ENCODE data around the gene UBR3.

Gene UBR3

DNA sequence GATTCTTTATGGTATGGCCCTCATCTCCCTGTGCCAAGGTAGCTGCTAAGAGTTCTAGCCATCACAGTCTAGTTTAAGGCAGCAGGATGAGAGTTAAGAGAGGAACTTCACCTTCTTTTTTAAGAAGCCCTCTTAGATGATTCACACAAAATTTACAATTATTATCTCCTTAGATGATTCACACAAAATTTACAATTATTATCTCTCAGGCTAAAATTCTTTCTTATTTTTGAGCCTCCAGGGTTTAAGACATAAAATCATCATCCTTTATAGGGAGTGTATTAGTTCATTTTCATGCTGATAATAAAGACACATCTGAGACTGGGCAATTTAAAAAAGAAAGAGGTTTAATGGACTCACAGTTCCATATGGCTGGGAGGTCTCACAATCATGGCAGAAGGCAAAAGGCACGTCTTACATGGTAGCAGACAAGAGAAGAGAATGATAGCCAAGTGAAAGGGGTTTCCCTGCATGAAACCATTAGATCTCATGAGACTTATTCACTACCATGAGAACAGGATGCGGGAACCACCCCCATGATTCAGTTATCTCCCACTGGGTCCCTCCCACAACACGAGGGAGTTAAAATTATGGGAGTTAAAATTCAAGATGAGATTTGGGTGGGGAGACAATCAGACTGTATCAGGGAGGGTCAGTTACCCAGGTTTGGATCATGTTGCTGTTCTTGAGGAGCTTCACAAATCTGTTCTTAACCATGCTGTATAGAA lies 217.7 kb downstream of the UBR3 start:
- peaks cover 3% of the 10 kb centered on the region for H3K9me3 Mint-ChIP-seq
- H3K36me3 Mint-ChIP-seq = peaks cover 61% of the 10 kb centered on the region
- H3K4me1 Mint-ChIP-seq = no peaks in the 10 kb centered on the region
- H3K4me3 Mint-ChIP-seq = no peak overlapping the region
- ATAC-seq = no peak
- H3K27me3 Mint-ChIP-seq = no peaks in the 10 kb centered on the region
- H3K27ac Mint-ChIP-seq = no peak overlapping the region

DNA sequence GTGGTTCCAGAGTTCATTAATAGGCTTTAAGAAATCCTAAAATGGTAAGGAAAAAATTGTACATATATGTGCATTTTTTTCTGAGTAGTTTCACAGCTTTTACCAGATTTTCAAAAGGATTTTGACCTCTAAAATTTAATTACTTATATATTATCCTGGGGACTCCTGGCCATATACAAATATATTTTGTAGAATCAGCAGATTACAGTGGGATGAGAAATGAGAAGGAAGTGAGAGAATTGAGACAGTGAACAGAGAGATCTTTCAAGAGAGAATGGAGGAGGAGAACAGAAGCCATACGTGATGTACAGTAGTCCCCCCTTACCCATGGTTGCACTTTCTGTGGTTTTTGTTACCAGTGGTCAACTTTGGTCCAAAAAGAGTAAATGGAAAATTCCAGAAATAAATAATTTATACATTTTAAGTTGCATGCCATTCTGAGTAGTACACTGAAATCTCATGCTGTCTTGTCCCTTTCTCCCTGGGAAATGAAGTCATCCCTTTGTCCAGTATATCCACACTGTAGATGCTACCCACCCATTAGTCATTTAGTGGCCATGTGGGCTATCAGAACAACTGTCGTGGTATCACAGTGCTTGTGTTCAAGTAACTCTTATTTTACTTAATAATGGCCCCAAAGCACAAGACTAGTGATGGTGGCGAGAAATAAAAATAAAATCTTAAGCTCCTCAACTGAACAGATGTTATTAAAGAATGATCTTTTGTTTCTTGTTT lies 220.2 kb downstream of the UBR3 start:
- H3K4me3 Mint-ChIP-seq = no peak overlapping the region
- H3K9me3 Mint-ChIP-seq = peaks cover 3% of the 10 kb centered on the region
- no peaks in the 10 kb centered on the region for H3K27me3 Mint-ChIP-seq
- H3K27ac Mint-ChIP-seq = no peak overlapping the region
- H3K4me1 Mint-ChIP-seq = no peaks in the 10 kb centered on the region
- peaks cover 71% of the 10 kb centered on the region for H3K36me3 Mint-ChIP-seq
- ATAC-seq = no peak

DNA sequence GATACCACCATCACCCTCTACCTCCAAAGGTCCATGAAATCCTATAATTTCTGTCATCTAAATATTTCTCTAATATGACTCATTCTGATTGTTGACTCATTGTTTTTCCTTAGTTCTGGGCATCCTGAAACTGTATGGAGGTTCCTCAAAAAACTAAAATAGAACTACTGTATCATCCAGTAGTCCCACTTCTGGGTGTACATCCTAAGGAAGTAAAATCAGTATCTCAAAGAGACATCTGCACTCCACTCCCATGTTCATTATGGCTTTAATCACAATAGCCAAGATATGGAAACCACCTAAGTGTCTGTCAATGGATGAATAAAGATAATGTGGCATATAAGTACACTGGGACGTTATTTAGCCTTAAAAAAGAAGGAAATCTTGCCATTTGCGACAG lies 224.9 kb downstream of the UBR3 start:
- Mint-ChIP-seq H3K36me3 (peaks cover 62% of the 10 kb centered on the region), H3K4me3 (no peak overlapping the region), H3K27ac (no peak overlapping the region), H3K27me3 (no peaks in the 10 kb centered on the region), H3K9me3 (no peaks in the 10 kb centered on the region), H3K4me1 (no peaks in the 10 kb centered on the region)
- ATAC-seq = no peak

DNA sequence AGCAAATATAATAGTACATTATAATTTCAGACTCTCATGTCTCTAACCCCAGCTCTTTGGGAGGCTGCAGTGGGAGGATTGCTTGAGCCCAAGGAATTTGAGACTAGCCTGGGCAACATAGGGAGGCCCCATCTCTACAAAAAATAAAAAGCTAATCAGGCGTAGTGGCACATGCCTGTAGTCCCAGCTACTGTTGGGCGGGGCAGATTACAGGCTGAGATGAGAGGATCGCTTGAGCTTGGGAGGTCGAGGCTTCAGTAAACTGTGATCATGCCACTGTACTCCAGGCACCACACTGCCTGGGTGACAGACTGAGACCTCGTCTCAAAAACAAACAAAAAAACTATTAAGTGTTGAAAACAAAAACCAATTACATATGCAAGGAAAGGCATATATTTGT lies 227.7 kb downstream of the UBR3 start:
- Mint-ChIP-seq H3K4me3 (no peak overlapping the region), H3K27ac (no peak overlapping the region), H3K9me3 (no peaks in the 10 kb centered on the region), H3K4me1 (peaks cover 7% of the 10 kb centered on the region), H3K36me3 (peaks cover 56% of the 10 kb centered on the region), H3K27me3 (no peaks in the 10 kb centered on the region)
- ATAC-seq = no peak

DNA sequence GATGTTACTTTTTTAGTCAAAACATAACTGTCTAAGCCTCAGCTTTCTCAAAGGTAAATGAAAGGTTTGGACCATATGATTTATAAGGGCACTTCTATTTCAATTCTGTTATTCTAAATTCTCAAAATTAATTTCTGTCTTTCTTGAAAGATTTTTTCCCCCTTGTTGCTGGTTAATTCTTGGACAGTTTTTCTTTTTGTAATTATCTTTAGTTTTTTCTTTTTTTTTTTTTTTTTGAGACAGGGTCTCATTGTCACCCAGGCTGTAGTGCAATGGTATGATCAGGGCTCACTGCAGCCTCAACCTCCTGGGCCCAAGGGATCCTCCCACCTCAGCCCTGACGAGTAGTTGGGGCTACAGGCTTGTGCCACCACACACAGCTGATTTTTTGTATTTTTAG lies 229.6 kb downstream of the UBR3 start:
- H3K27me3 Mint-ChIP-seq = no peaks in the 10 kb centered on the region
- H3K4me3 Mint-ChIP-seq = no peak overlapping the region
- no peak for ATAC-seq
- no peak overlapping the region for H3K27ac Mint-ChIP-seq
- H3K4me1 Mint-ChIP-seq = peaks cover 7% of the 10 kb centered on the region
- H3K9me3 Mint-ChIP-seq = no peaks in the 10 kb centered on the region
- H3K36me3 Mint-ChIP-seq = peaks cover 47% of the 10 kb centered on the region

DNA sequence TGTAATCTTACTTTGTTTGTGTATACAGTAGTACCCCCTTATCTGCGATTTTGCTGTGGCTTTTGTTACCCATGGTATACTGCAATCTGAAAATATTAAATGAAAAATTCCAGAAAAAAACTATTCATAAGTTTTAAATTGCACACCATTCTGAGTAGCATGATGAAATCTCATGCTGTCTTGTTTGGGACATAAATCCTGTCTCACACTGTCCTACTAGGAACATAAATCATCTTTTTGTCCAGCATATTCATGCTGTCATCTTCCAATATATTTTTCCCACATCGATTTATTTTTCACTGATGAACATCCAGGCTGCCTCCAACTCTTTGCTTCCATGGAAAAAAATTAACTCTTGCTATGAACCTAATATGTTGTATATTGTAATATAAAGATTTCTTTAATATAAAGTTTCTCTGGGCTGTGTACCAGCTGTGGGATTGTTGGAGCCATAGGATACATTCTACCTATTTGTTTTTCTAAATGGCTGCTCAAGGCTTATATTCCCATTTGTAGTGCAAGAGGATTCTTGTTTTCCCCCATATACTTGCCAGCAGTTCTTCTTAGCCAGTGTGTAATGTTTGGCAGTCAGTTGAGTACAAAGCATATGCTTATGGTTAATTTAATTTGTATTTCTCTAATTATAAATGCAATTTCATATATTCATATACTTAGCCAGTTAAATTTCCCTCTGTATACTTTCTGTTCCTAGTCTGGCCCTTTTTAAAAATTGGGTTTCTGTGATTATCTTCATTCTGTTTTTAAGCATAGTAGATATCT lies 236.4 kb downstream of the UBR3 start:
- Mint-ChIP-seq H3K27ac (no peak overlapping the region), H3K4me1 (no peaks in the 10 kb centered on the region), H3K36me3 (peaks cover 48% of the 10 kb centered on the region), H3K27me3 (no peaks in the 10 kb centered on the region), H3K4me3 (no peak overlapping the region), H3K9me3 (no peaks in the 10 kb centered on the region)
- no peak for ATAC-seq

DNA sequence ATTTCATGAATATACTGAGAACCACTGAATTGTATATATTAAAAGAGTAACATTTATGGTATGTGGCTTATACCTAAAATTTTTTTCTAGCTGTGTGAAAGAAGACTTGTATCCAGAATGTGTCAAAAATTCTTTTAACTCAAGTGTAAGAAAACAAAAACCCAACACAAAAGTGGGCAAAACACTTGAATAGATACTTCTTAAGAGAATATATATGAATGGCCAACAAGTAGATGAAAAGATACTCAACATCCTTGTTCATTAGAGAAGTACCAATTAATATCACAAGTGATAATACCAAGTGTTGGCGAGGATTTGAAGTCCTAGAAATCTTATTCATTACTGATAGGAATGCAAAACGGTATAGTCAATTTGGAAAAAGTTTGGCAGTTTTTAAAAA lies 243.5 kb downstream of the UBR3 start:
- H3K9me3 Mint-ChIP-seq = peaks cover 6% of the 10 kb centered on the region
- no peaks in the 10 kb centered on the region for H3K27me3 Mint-ChIP-seq
- peaks cover 91% of the 10 kb centered on the region for H3K36me3 Mint-ChIP-seq
- ATAC-seq = no peak
- H3K27ac Mint-ChIP-seq = no peak overlapping the region
- H3K4me3 Mint-ChIP-seq = no peak overlapping the region
- no peaks in the 10 kb centered on the region for H3K4me1 Mint-ChIP-seq

DNA sequence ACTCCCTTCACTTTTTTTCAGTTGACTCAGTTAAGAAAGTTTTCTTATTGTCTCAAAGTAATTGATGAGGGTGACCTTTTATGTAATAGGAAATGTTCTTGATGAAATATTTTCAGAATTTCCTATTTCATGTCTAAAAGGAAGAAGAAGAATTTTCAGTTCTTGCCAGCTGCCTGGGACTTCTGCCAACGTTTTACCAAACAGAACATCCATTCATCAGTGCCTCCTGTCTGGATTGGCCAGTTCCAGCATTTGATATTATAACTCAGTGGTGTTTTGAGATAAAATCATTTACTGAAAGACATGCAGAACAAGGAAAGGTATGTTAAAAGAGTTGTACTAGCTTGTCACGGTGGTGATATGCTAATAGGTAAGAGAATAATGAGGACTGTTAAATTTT lies 246.0 kb downstream of the UBR3 start:
- H3K27me3 Mint-ChIP-seq = no peaks in the 10 kb centered on the region
- H3K36me3 Mint-ChIP-seq = peaks cover 92% of the 10 kb centered on the region
- H3K9me3 Mint-ChIP-seq = peaks cover 6% of the 10 kb centered on the region
- H3K4me3 Mint-ChIP-seq = no peak overlapping the region
- H3K27ac Mint-ChIP-seq = no peak overlapping the region
- H3K4me1 Mint-ChIP-seq = no peaks in the 10 kb centered on the region
- no peak for ATAC-seq

DNA sequence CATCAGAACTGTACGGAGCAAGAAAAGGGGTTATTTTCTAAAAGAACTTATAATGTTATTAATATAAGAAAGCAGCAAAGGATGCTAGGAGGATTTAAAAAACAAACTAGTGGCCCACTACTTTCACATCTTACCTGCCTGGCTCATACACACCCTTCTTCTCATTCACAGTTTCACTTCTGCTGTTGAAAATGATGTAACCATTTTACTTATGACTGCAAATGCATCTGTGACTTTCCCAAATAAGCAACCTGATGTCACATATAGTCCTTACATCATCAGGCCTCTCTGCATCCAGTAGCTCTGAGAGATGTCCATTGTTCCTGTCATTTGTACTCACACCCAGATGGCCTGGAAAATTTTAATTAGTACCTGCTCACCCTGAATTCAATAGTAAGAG lies 248.9 kb downstream of the UBR3 start:
- no peak overlapping the region for H3K27ac Mint-ChIP-seq
- H3K9me3 Mint-ChIP-seq = peaks cover 1% of the 10 kb centered on the region
- H3K27me3 Mint-ChIP-seq = no peaks in the 10 kb centered on the region
- H3K36me3 Mint-ChIP-seq = peaks cover 68% of the 10 kb centered on the region
- no peak overlapping the region for H3K4me3 Mint-ChIP-seq
- no peaks in the 10 kb centered on the region for H3K4me1 Mint-ChIP-seq
- no peak for ATAC-seq

DNA sequence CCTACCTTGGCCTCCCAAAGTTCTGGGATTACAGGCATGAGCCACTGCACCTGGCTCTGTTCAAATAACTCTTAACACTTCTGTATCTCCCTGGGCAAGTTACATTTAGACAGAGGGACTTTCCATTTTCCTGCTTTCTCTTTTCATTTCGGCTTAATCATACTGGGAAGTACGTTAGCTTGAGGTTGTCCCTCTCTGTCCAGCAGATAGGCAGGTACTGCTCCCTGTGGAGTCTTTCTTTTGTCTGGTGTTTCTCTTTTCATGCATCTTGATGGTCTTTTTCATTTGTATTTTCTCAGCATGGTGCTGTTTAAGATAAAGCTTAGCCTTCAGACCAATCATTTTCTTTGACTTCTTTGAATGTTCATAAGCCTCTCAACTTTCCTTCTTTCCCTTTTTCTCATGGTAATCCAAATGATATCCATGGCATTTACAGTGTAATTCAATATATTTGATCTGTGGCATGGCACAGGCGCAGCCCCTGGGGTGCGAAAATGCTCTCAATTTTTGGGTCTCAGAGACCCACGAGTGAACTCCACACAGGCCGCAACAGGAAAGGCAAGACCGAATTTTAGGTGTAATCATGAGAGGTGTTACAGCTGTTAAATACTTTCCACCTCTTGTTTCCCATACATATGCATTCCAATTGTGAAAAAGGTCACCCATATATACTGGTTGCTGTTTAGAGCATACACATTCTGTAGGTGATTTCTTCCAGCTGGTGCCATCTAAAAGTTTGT lies 250.7 kb downstream of the UBR3 start:
- no peak overlapping the region for H3K4me3 Mint-ChIP-seq
- peaks cover 64% of the 10 kb centered on the region for H3K36me3 Mint-ChIP-seq
- ATAC-seq = no peak

DNA sequence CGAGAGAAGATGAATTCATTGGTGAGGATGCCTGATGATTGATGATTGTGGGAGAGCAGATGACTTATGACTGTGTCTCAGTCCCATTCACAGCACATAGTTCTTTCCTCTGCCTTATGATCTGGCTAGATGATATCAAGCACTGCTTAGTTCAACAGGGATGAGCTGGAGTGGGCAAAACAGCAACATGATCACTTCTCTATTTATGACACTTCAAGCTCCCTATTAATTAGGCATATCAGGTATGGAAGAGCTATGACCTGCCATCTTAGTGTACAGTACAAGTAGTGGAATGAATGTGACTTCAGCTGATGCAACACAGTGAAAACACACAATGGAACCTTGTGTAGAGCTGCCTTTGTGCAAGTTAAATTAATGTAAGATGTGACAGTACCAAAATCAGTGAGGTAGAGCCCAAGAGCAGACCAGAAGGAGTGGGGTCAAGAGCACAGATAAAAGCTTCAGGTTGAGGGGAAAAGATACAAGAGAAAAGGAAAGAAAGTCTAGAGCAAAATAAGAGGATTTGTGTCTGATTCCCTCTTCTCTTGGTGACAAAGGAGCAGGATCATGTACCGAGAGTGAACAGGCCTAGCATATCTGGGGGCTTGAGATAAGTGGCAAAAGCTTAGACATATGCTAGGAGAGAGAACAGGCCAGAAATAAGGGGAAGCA lies 257.7 kb downstream of the UBR3 start:
- Mint-ChIP-seq H3K27ac (no peak overlapping the region), H3K4me1 (no peaks in the 10 kb centered on the region), H3K27me3 (no peaks in the 10 kb centered on the region), H3K9me3 (peaks cover 2% of the 10 kb centered on the region), H3K36me3 (peaks cover 17% of the 10 kb centered on the region), H3K4me3 (no peak overlapping the region)
- ATAC-seq = no peak

More for the DNA sequence above, 250.7 kb downstream of the UBR3 start:
- Mint-ChIP-seq H3K27ac (no peak overlapping the region), H3K4me1 (no peaks in the 10 kb centered on the region), H3K9me3 (no peaks in the 10 kb centered on the region), H3K27me3 (no peaks in the 10 kb centered on the region)

DNA sequence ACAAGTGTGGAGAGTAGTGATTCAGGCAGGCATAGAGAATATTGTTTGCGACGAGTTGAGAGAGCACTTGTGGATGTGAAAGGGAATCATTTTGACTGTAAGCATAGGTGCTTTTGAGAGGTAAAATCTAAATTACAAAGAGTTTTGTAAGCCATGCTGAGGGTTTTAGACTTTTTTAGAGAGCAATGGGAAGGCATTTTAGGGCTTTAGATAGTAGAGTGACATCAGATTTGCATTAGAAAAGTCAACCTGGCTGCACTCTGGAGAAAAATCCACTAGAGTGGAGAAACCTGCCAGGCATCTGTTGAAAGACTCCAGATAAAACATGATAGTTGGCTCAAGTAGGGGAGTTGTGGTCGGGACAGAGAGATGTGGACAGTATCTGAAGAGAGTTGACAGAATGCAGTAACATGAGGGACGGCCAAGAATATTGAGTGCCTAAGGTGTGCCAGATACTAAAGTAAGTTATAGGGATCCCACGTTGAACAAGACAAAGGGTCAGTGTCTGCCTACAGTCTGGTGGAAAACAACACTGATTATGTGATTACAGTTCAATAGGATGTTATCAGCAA lies 258.9 kb downstream of the UBR3 start:
- H3K4me1 Mint-ChIP-seq = no peaks in the 10 kb centered on the region
- no peak overlapping the region for H3K4me3 Mint-ChIP-seq
- peaks cover 6% of the 10 kb centered on the region for H3K9me3 Mint-ChIP-seq
- no peak overlapping the region for H3K27ac Mint-ChIP-seq
- no peak for ATAC-seq
- H3K27me3 Mint-ChIP-seq = no peaks in the 10 kb centered on the region
- H3K36me3 Mint-ChIP-seq = peaks cover 13% of the 10 kb centered on the region

DNA sequence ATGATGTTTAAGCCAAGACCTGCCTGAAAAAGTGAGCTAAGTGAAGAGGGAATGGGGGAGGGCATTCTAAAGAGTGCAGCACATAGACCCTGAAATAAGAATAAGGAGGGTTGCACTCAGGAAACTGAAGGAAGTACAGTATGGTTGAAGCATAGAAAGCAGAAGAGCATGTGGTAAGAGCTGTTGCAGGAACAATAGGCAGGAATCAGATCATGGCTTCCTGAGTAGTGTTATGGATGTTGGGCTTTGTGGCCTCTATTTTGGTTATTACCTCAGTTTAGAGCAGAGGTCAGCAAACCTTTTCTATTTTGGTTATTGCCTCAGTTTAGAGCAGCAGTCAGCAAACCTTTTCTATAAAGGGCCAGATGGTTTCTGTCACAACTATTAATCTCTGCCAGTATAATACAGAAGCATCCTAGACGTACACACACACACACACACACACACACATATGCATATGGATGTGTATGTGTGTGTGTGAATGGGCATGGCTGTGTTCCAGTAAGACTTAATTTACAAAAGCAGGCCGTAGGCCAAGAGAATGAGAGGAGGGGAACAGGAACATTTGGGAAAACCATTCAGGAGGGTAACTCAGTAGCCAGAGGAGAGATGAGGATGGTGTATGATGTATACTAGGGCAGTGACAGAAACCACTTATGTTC lies 259.6 kb downstream of the UBR3 start:
- Mint-ChIP-seq H3K36me3 (peaks cover 7% of the 10 kb centered on the region), H3K4me3 (no peak overlapping the region), H3K27me3 (no peaks in the 10 kb centered on the region), H3K4me1 (no peaks in the 10 kb centered on the region), H3K9me3 (peaks cover 6% of the 10 kb centered on the region), H3K27ac (no peak overlapping the region)
- no peak for ATAC-seq

DNA sequence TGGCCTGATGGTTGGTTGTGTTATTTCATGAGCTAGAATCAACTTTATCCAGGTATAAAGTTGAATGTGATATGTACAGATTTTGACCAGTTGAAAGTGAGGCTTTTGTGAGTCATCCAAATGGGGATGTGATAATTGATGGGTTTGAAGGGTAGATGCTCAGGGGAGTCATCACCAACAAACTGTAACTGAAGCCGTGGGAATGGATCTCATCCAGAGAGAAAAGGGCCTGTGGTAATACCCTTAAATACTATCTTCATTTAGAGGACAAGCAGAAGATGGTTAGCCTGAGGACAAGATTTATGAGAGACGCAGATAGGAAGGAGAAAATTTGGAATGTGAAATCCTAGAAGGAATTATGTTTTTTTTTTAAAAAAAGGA lies 260.1 kb downstream of the UBR3 start:
- H3K4me3 Mint-ChIP-seq = no peak overlapping the region
- H3K36me3 Mint-ChIP-seq = peaks cover 2% of the 10 kb centered on the region
- H3K27me3 Mint-ChIP-seq = no peaks in the 10 kb centered on the region
- H3K27ac Mint-ChIP-seq = no peak overlapping the region
- no peak for ATAC-seq
- peaks cover 6% of the 10 kb centered on the region for H3K9me3 Mint-ChIP-seq
- H3K4me1 Mint-ChIP-seq = no peaks in the 10 kb centered on the region
